D721Med (cell line): ENCODE measurements around the gene SS18L1.

Source experiments
- DNase-seq: peaks from one replicate; pipeline ENCODE4 v3.0.0; 2011; ENCODE audit warnings: low spot score; ENCODE audit not compliant: insufficient read length
- FAIRE-seq: peaks from 2 replicates; lab custom pipeline; 2011; peaks lifted over from hg19 to GRCh38; lab: Jason Lieb, UNC
- CTCF ChIP-seq: IDR thresholded peaks from 2 replicates; pipeline ENCODE4 v1.5.1; 2012; ENCODE audit warnings: mild to moderate bottlenecking, control low read depth; ENCODE audit not compliant: insufficient read depth; ENCODE audit errors: missing control alignments

SS18L1 gene

GRCh38 chr20:62120365-62120762, 23.2 kb upstream of the SS18L1 start:
- DNase-seq (no peak), FAIRE-seq (no peak)
- TF ChIP-seq CTCF = no peak

DNA sequence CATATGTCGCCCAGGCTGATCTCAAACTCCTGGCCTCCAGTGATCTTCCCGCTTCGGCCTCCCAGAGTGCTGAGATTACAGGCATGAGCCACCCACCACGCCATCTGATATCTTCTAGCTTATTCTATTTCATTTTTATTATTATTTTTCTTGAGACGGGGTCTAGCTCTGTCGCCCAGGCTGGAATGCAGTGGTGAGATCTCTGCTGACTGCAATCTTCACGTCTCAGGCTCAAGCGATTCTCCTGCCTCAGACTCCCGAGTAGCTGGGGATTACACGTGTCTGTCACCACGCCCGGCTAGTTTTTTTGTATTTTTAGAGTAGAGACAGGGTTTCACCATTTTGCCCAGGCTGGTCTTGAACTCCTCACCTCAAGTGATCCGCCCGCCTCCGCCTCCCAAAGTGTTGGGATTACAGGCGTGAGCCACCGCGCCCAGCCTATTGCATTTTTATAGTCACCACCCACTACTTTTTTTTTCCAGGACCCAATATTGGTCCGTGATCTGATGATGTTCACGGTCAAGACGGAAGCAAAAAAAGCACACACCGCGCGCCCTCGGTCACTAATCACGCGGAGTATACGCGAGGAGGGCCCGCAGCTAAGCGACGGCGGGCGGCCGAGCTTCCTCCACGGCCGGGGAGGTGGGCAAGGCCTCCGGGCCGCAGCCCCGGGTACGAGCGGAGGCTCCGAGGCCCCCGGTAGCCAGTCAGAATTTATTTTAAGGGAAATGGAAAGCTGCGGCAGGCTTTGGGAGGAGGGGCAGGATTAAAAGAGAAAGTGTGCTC, 22.4 kb upstream of the SS18L1 start:
- no peak for DNase-seq

GRCh38 chr20:62121776-62122653, 21.6 kb upstream of the SS18L1 start, which contains the start of gene LSM14B:
Gene LSM14B, plus strand, starts transcription at chr20:62122475. Its CDS starts 192 bp downstream, at chr20:62122667.
- no peak for TF ChIP-seq CTCF
- DNase-seq = peak; percentile 91
- FAIRE-seq = no peak

More for the DNA sequence above, 22.4 kb upstream of the SS18L1 start:
- FAIRE-seq = no peak
- TF ChIP-seq CTCF = no peak

DNA sequence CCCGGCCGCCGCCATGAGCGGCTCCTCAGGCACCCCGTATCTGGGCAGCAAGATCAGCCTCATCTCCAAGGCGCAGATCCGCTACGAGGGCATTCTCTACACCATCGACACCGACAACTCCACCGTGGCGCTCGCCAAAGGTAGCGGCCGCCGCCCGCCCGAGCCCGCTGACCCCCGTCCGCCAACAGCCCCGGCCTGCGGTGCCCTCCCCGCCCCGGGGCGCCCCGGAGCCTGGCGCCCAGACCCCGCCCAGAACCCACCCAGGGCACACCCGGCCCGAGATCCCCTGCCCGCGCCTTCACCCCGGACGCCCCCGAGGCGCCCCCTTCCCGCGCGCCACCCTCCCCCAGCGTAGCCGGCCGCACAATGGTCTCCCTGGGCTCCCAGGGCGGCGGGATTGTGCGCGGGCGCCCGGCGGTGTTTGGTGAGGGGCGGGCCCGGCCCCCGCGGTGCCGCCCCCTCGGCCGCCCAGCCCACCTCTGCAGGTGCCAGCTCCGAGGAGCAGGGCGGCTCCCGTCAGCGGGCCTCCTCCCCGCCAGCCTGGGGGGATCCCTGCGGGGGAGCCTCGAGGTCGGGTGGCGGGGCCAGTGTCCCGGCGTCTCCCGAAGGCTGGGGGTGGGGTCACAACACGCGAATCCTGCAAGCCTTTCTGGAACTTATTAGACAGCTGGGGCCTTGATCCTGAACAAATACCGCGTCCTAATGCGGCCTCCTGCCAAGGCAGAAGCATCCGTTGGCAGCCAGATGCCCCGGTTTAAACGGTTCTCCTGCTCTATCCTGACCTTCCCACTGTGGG, 20.7 kb upstream of the SS18L1 start:
- DNase-seq (no peak), FAIRE-seq (no peak)
- no peak for TF ChIP-seq CTCF

DNA sequence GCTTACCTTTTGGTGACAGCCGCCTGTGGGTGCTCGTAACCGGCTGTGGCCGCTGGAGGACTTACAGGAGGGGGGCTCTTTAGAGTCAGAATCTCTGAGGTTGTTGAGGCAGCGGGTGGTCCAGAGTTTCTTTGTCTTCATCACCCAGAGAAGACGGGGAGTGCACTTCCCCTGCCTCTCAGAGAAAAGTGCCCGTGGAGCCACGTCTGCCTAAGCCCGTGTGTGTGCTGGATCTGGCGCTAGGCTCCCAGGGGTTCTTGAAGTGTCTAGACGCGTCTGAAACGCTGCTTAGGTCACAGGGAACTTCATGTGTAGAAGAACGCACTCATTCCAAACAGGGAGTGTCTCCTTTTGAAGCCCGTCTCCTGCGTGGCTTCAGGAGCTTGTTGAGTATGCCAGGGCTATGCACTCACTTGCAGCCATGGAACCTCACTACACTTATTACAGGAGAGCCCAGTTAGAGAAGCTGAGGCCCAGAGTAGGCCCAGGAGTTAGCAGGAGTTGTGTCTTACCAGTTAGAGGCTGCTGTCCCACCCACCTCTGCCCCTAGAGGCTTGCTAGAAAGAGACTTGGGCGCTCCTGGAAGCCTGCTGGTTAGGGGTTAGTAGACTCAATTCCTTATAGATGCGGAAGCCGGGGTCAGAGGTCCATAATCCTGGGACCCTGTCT, 20.0 kb upstream of the SS18L1 start:
- TF ChIP-seq CTCF = no peak
- FAIRE-seq = no peak
- no peak for DNase-seq

DNA sequence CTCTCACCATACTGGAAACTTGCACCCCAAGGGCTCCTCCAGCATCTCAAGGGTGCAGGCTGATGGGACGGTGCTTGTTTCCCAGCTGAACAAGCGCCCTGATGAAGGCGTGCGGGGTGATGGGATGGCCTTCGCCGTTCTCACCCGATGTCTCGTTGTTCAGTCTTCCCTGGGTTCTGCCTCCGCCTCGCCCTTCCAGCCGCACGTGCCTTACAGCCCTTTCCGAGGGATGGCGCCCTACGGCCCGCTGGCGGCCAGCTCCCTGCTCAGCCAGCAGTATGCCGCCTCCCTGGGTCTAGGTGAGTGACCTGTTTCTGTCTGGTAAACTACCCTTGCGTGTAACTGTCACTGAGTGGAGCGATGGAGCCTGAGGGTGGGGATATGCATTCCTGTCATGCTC, 17.4 kb upstream of the SS18L1 start:
- FAIRE-seq = no peak
- DNase-seq = no peak
- TF ChIP-seq CTCF = no peak
